GM12892 (cell line): ENCODE measurements around the gene VANGL1.

Experiments
- POLR2A ChIP-seq: IDR thresholded peaks from 2 replicates; pipeline ENCODE4 v1.6.1; 2011; ENCODE audit warnings: low read depth, low read length, control low read depth
- POLR2AphosphoS5 ChIP-seq: IDR thresholded peaks from 2 replicates; pipeline ENCODE4 v1.6.1; 2011; ENCODE audit warnings: low read depth, low read length, control low read depth

DNA sequence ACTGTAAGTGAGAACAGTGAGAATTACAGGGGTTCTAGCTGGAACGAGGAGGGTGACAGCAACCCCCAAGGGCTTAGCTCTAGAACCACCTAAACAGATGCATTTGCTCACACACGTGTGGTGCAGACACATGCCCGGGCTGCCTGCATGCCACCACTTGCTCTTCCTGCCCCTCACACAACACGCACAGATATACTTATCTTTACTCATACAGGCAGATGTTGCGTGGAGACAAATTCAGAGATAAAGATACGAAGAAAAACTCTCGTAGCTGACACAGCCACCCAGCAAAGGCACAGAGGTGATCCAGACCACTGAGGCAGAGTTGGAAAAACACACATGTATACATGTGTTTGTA lies 13.5 kb downstream of the VANGL1 start:
- TF ChIP-seq POLR2A (no peak), POLR2AphosphoS5 (no peak)
